Measurements from ENCODE around the gene COL27A1.

GRCh38 chr9:114229295-114229694 is 74.0 kb downstream of the COL27A1 start:
- TF ChIP-seq CTCF (IDR thresholded peaks at IDR 0.05) (no peak), POLR2A (IDR thresholded peaks at IDR 0.05) (no peak)

All from adrenal gland (tissue), 5 donors.